CD4-positive, alpha-beta memory T cell (primary cell): ENCODE measurements around the gene CD2BP2. TPM values are rescaled to one million over a fixed set of nuclear protein-coding genes. Genes with fewer than 3 reads are reported as not detected.

ENCODE experiments used
- CTCF ChIA-PET: fragments of 350-600 bp; sonication (Branson Sonifier 250); formaldehyde crosslinking; loops from one replicate; lab custom pipeline; 2021; ENCODE audit warnings: inconsistent platforms; ENCODE audit not compliant: partially characterized antibody; lab: Charles Lee
- POLR2A ChIA-PET: fragments of 350-600 bp; sonication (Branson Sonifier 250); formaldehyde crosslinking; loops from one replicate; lab custom pipeline; 2021; ENCODE audit not compliant: partially characterized antibody; lab: Charles Lee
- DNase-seq, 5 donors: peaks; one replicate each; pipeline versions ENCODE4 v3.0.0 to v3.0.0-alpha.2; 2020 to 2022; ENCODE audit warnings: mixed read lengths in 1 of 5
- H3K27ac ChIP-seq: one replicate; pipeline ENCODE4 v1.7.0; 2013; ENCODE audit warnings: low read depth, low read length
- H3K27me3 ChIP-seq: 2 replicates; pipeline ENCODE4 v1.7.0; 2013; ENCODE audit warnings: mild to moderate bottlenecking, low read length, moderate library complexity; ENCODE audit not compliant: insufficient read depth
- H3K36me3 ChIP-seq: 2 replicates; pipeline ENCODE4 v1.7.0; 2013; ENCODE audit warnings: mild to moderate bottlenecking, low read length, moderate library complexity; ENCODE audit not compliant: insufficient read depth
- H3K4me1 ChIP-seq: 2 replicates; pipeline ENCODE4 v1.7.0; 2013; ENCODE audit warnings: mild to moderate bottlenecking, low read length, moderate library complexity; ENCODE audit not compliant: insufficient read depth
- H3K4me3 ChIP-seq, 2 donors: one replicate each; pipeline ENCODE4 v1.7.0; 2013; ENCODE audit warnings: low read length in 2 of 2, mild to moderate bottlenecking in 1 of 2
- H3K9me3 ChIP-seq, 2 donors: one replicate each; pipeline ENCODE4 v1.7.0; 2013; ENCODE audit warnings: low read length in 2 of 2, control low read depth in 1 of 2; ENCODE audit not compliant: control insufficient read depth in 1 of 2
- H3K27ac Mint-ChIP-seq, 7 donors: one replicate each; pipeline ENCODE4 v1.8.0; 2020 to 2021; ENCODE audit warnings: mixed read lengths in 7 of 7, mild to moderate bottlenecking in 6 of 7, inconsistent platforms in 3 of 7, moderate library complexity in 3 of 7
- H3K27me3 Mint-ChIP-seq, 2 donors: one replicate each; pipeline ENCODE4 v1.8.0; 2020 to 2021; ENCODE audit warnings: mixed read lengths in 2 of 2
- H3K36me3 Mint-ChIP-seq, 2 donors: one replicate each; pipeline ENCODE4 v1.8.0; 2020 to 2021; ENCODE audit warnings: mixed read lengths in 2 of 2, inconsistent platforms in 1 of 2, mild to moderate bottlenecking in 1 of 2
- H3K4me1 Mint-ChIP-seq, 4 donors: one replicate each; pipeline ENCODE4 v1.8.0; 2020 to 2021; ENCODE audit warnings: mixed read lengths in 4 of 4, mild to moderate bottlenecking in 1 of 4
- H3K4me3 Mint-ChIP-seq, 8 donors: one replicate each; pipeline ENCODE4 v1.8.0; 2020 to 2021; ENCODE audit warnings: mixed read lengths in 8 of 8, mild to moderate bottlenecking in 7 of 8, moderate library complexity in 6 of 8, inconsistent platforms in 3 of 8
- H3K9me3 Mint-ChIP-seq, 8 donors: one replicate each; pipeline ENCODE4 v1.8.0; 2020 to 2021; ENCODE audit warnings: mixed read lengths in 8 of 8, mild to moderate bottlenecking in 5 of 8, inconsistent platforms in 3 of 8, moderate library complexity in 1 of 8
- intact Hi-C: fragments of 100-400 bp; cut with micrococcal nuclease; formaldehyde crosslinking; loops from one replicate; pipeline ENCODE4 v1.15.1; 2023
- polyA plus RNA-seq, 2 donors: library from polyadenylated mRNA; unstranded; fragments of 300-500 nt; fragmentation: Illumina TruSeq; gene quantifications; one replicate each; pipeline ENCODE4 v1.2.3, GENCODE V29; 2021
- total RNA-seq, 2 experiments: library from RNA; stranded (reverse); gene quantifications; one replicate each; pipeline ENCODE4 v1.2.3, GENCODE V29; 2021

CD2BP2 gene
- total and polyA plus RNA-seq, 4 experiments from 2014 or later = 23.7 to 79.4 (median 48.7) TPM

DNA sequence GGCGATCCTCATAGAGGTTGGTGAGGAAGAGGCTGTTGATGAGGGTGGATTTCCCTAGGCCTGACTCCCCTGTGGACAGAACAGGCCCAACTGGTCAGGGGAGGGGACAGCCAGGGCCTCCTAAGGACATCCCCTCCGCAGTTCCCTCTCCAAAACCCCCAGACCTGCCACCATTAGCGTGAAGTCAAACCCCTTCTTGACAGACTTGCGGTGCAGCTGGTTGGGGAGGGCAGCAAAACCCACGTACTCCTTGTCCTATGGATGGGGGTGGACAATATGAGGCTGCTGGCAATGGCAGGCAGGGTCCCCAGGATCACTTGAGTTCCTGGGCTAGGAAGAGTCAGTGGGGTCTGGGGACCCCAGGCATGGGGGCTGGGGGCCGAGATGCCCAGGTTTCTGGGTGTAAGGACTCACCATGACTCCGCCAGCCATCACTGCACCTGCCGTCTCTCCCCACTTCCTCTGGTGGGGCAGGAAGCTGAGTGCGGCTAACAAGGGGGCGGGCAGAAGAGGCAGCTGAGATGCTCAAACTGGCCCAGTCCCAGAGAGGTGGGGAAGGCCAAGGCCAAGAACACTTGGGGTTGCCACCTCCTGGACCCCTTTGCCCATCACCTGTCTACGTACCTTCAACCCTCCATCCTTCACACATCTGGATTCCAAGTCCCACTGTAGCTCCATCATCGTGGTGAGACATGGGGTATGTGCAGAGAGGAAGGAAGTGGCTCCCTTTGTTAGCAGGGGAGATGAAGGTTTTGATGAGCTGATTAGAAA lies 27.2 kb upstream of the CD2BP2 start, which contains the start of gene SEPTIN1:
SEPTIN1 (minus strand) TSS at position 451 of the 771 bp plus-strand sequence; CDS start at position 432, 19 bp downstream.
- Mint-ChIP-seq H3K9me3 (peaks cover 0 to 5% (median 0%) of the 10 kb centered on the region in 8 donors), H3K27me3 (no peaks in the 10 kb centered on the region), H3K4me3 (peak within 1 kb of the TSS; percentile 82 to 97 (median 91)), H3K4me1 (peaks cover 33 to 71% (median 50%) of the 10 kb centered on the region in 4 donors), H3K27ac (peak within 1 kb of the TSS; percentile 97 to 100 (median 100)), H3K36me3 (peaks cover 12 to 29% of the 10 kb centered on the region in 2 donors)
- Histone ChIP-seq H3K36me3 (peaks cover 6% of the 10 kb centered on the region), H3K4me3 (peak within 1 kb of the TSS; percentile 86 to 88), H3K27me3 (no peaks in the 10 kb centered on the region), H3K27ac (peak within 1 kb of the TSS; percentile 86), H3K9me3 (no peaks in the 10 kb centered on the region), H3K4me1 (peaks cover 61% of the 10 kb centered on the region)
- CTCF ChIA-PET = interaction anchor here (0.7 to 3.6 kb wide), 12 partner anchors 9 to 290 kb away, joined by 3 to 33 read pairs (median 4); partner anchors contain the start of genes TBC1D10B, TBX6 and ZNF48
- intact Hi-C loops = loop anchor here (1.0 kb wide), 2 partner anchors 13 to 27 kb away; partner anchors contain the start of gene ZNF48
- POLR2A ChIA-PET = interaction anchor here (0.7 to 11.2 kb wide), 23 partner anchors 14 to 566 kb away, joined by 3 to 540 read pairs (median 5); partner anchors contain the start of genes ALDOA, CD2BP2, CORO1A and DCTPP1
- DNase-seq = peak; percentile 78 to 89 (median 82)

DNA sequence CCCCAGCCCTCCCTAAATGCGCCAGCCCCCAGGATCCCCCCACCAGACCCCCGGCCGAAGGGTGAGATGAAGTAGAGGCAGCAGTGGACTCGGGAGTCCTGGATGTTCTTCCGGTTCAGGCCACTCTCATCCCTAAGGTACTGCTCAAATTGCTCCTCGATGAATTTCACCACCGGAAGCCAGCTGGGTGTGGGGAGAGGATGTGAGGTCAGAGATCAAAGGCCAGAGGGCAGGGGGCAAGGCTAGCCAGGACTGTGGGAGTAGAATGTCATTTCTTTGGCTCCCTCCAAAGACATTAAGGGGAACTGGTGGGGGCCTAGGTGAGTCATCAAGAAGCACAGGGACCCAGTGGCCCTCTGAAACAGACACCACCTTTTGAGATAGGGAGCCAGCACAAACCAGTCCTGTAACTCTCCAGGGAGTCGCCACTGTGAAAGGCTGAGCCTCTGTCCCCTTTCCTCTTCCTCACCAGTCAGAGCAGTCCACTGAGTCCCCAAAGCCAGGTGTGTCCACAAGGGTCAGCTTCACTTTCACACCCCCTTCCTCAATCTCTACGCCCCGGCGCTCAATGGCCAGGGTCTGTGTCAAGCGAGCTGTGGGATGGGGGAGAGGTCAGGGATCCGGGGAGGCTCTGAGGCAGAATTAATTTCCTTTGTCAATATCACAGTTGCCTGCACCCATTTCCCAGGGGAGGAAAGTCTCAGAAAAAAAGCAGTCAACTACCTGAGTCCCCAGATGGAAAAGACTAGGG lies 26.4 kb upstream of the CD2BP2 start:
- Mint-ChIP-seq H3K27me3 (no peaks in the 10 kb centered on the region), H3K27ac (peak overlapping the region; percentile 97 to 100 (median 100)), H3K9me3 (peaks cover 0 to 5% (median 0%) of the 10 kb centered on the region in 8 donors), H3K4me1 (peaks cover 35 to 79% (median 53%) of the 10 kb centered on the region in 4 donors), H3K36me3 (peaks cover 12 to 29% of the 10 kb centered on the region in 2 donors), H3K4me3 (peak overlapping the region; percentile 82 to 97 (median 91))
- POLR2A ChIA-PET = interaction anchor here (1.3 to 11.2 kb wide), 10 partner anchors 13 to 277 kb away, joined by 4 to 540 read pairs (median 18); partner anchors contain the start of genes CD2BP2, CORO1A, DCTPP1 and FBRS
- Histone ChIP-seq H3K36me3 (peaks cover 6% of the 10 kb centered on the region), H3K4me3 (peak overlapping the region; percentile 86 to 88), H3K9me3 (no peaks in the 10 kb centered on the region), H3K27me3 (no peaks in the 10 kb centered on the region), H3K27ac (peak overlapping the region; percentile 86), H3K4me1 (peaks cover 70% of the 10 kb centered on the region)
- CTCF ChIA-PET = interaction anchor here (2.3 to 3.6 kb wide), 3 partner anchors 10 to 30 kb away, joined by 5 to 33 read pairs (median 24); partner anchors contain the start of genes TBC1D10B and ZNF48
- intact Hi-C loops = loop anchor here (1.0 kb wide), 2 partner anchors 14 to 28 kb away; partner anchors contain the start of gene ZNF48
- DNase-seq = peak in 1 of 5 donors; percentile 70

- Histone ChIP-seq H3K9me3 (no peaks in the 10 kb centered on the region), H3K27ac (peak overlapping the region; percentile 86), H3K4me1 (peaks cover 76% of the 10 kb centered on the region), H3K4me3 (peak overlapping the region; percentile 86 to 88), H3K27me3 (no peaks in the 10 kb centered on the region), H3K36me3 (peaks cover 6% of the 10 kb centered on the region)
- peak overlapping the region; percentile 82 to 97 (median 91) for H3K4me3 Mint-ChIP-seq
- peak overlapping the region; percentile 97 to 100 (median 100) for H3K27ac Mint-ChIP-seq
- DNase-seq = no peak
- ChIA-PET CTCF (no interaction called here), POLR2A (interaction anchor here (4.0 to 11.2 kb wide), 4 partner anchors 12 to 37 kb away, joined by 47 to 540 read pairs (median 138); partner anchors contain the start of genes CD2BP2, MYL11, TBC1D10B and ZNF48)
- peaks cover 35 to 81% (median 53%) of the 10 kb centered on the region in 4 donors for H3K4me1 Mint-ChIP-seq
- no peaks in the 10 kb centered on the region for H3K27me3 Mint-ChIP-seq
- peaks cover 0 to 5% (median 0%) of the 10 kb centered on the region in 8 donors for H3K9me3 Mint-ChIP-seq
- H3K36me3 Mint-ChIP-seq = peaks cover 12 to 29% of the 10 kb centered on the region in 2 donors
- intact Hi-C loops = no loop called here
These were observed 25.7 kb upstream of the CD2BP2 start for GRCh38 chr16:30380803-30381208.

GRCh38 chr16:30380072-30380802 lies 25.1 kb upstream of the CD2BP2 start:
- CTCF ChIA-PET = interaction anchor here (0.7 to 1.3 kb wide), 3 partner anchors 10 to 29 kb away, joined by 3 read pairs; no protein-coding TSS in a partner anchor

GRCh38 chr16:30379158-30379783 lies 24.2 kb upstream of the CD2BP2 start:
- peak in 1 of 5 donors; percentile 46 for DNase-seq
- H3K36me3 ChIP-seq = peaks cover 6% of the 10 kb centered on the region
- no peaks in the 10 kb centered on the region for H3K27me3 Mint-ChIP-seq
- intact Hi-C loops = loop anchor here (2.0 to 5.0 kb wide), 5 partner anchors 16 to 572 kb away; partner anchors contain the start of genes ALDOA, CD2BP2, MAZ and ZNF48
- CTCF ChIA-PET = interaction anchor here (0.7 to 1.3 kb wide), 3 partner anchors 9 to 30 kb away, joined by 3 read pairs; no protein-coding TSS in a partner anchor
- H3K4me3 Mint-ChIP-seq = peak overlapping the region; percentile 91 to 100 (median 96)
- no peaks in the 10 kb centered on the region for H3K9me3 ChIP-seq
- peak overlapping the region; percentile 97 to 100 (median 100) for H3K27ac Mint-ChIP-seq
- H3K9me3 Mint-ChIP-seq = peaks cover 0 to 5% (median 0%) of the 10 kb centered on the region in 8 donors
- peak overlapping the region; percentile 61 to 84 for H3K4me3 ChIP-seq
- H3K4me1 Mint-ChIP-seq = peaks cover 35 to 78% (median 52%) of the 10 kb centered on the region in 4 donors
- peak overlapping the region; percentile 96 for H3K27ac ChIP-seq
- peaks cover 12 to 29% of the 10 kb centered on the region in 2 donors for H3K36me3 Mint-ChIP-seq
- no peaks in the 10 kb centered on the region for H3K27me3 ChIP-seq
- POLR2A ChIA-PET = interaction anchor here (1.1 to 11.2 kb wide), 8 partner anchors 11 to 314 kb away, joined by 3 to 540 read pairs (median 24); partner anchors contain the start of genes ALDOA, CD2BP2, FBRS and MYL11
- H3K4me1 ChIP-seq = peaks cover 77% of the 10 kb centered on the region

More at GRCh38 chr16:30380072-30380802, 25.1 kb upstream of the CD2BP2 start:
- POLR2A ChIA-PET = interaction anchor here (1.9 to 11.2 kb wide), 5 partner anchors 12 to 315 kb away, joined by 7 to 540 read pairs (median 52); partner anchors contain the start of genes ALDOA, CD2BP2, MYL11 and TBC1D10B
- no peaks in the 10 kb centered on the region for H3K27me3 ChIP-seq
- no peak for DNase-seq
- no peak overlapping the region for H3K4me3 ChIP-seq
- Mint-ChIP-seq H3K4me3 (peak overlapping the region; percentile 83 to 97 (median 91)), H3K27me3 (no peaks in the 10 kb centered on the region), H3K36me3 (peaks cover 12 to 29% of the 10 kb centered on the region in 2 donors), H3K9me3 (peaks cover 0 to 5% (median 0%) of the 10 kb centered on the region in 8 donors), H3K4me1 (peaks cover 35 to 82% (median 52%) of the 10 kb centered on the region in 4 donors), H3K27ac (peak overlapping the region; percentile 97 to 100 (median 100))
- peaks cover 6% of the 10 kb centered on the region for H3K36me3 ChIP-seq
- peak overlapping the region; percentile 96 for H3K27ac ChIP-seq
- intact Hi-C loops = no loop called here
- H3K4me1 ChIP-seq = peaks cover 81% of the 10 kb centered on the region
- H3K9me3 ChIP-seq = no peaks in the 10 kb centered on the region
